Hindlimb muscle (tissue), 1 donor: ENCODE results near the gene PCBP2. TPM values are rescaled to one million over a fixed set of nuclear protein-coding genes. Genes with fewer than 3 reads are reported as not detected.

Experiments
- DNase-seq: peaks from one replicate; pipeline ENCODE4 v3.0.0-alpha.2; 2013
- polyA plus RNA-seq: library from polyadenylated mRNA; unstranded; fragments of 120-200 nt; gene quantifications from one replicate; pipeline ENCODE4 v1.2.1, GENCODE V29; 2013; ENCODE audit not compliant: insufficient read length

PCBP2 gene
- polyA plus RNA-seq, 1 donor, result 560 TPM

- peak; percentile 74 for DNase-seq
Measured at GRCh38 chr12:53495903-53496751, 44.2 kb downstream of the PCBP2 start.

GRCh38 chr12:53496752-53497032, 44.8 kb downstream of the PCBP2 start:
- no peak for DNase-seq

GRCh38 chr12:53497461-53497860, 45.6 kb downstream of the PCBP2 start:
- DNase-seq, result no peak

GRCh38 chr12:53498235-53498630, 46.3 kb downstream of the PCBP2 start:
- no peak for DNase-seq

GRCh38 chr12:53499266-53500141, 47.6 kb downstream of the PCBP2 start, which contains the start of gene MAP3K12:
MAP3K12 (minus strand) TSS chr12:53499458; CDS start chr12:53487391, 12,067 bp downstream.
- DNase-seq, result peak; percentile 79

DNA sequence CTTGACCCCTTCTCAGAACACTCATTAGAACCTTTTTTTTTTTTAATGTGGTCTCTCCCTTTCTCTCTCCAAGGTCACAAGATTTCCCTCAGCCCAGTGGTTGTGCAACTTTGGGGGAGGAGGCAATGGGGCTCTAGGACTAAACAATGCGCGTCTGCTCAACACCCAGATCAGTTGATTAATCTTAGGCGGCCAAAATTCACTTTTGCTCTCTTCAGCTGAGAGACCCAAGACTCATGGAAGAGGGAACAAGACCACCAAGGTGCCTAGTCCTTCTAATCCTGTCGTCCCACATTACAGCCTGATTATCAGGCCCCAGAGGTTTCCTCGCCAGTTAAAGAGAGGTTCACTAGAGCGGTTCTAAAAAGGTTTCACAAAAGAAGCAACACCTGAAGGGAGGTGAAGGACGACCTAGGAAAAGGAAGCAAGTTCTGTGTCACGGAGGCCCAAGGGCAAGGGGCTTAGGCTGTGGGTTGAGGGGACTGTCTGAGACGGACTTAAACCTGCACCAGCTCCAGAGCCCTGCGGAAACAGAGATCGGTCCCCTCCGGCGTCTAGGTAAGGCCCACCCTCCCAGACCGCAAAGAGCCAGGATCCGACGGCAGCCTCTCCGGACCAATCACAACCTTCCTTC, 48.4 kb downstream of the PCBP2 start:
- DNase-seq, result peak; percentile 43

GRCh38 chr12:53500776-53501614, 49.1 kb downstream of the PCBP2 start, which contains the start of gene TARBP2:
TARBP2 (plus strand) TSS chr12:53501283; CDS start chr12:53501409, 126 bp downstream.
- peak; percentile 99 for DNase-seq

DNA sequence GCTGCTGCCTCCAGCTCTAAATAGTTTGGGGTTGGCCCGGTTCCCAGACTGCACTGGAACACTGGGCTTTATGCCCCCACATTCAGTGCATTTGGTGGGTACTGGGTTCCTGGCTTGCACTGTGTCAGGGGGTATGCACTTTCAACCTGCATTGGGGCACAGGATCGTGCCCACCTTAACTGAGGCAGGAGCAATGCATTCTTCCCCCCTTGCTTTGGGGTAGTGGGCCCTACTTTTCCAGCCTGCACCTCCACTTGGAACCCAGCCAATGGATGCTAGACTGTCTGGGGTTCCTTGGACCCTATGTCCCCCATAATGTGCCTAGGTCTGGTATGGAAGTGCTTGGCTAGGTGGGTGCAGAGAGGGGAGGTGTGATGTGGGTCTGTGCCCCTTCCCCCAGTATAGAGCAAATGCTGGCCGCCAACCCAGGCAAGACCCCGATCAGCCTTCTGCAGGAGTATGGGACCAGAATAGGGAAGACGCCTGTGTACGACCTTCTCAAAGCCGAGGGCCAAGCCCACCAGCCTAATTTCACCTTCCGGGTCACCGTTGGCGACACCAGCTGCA, 49.8 kb downstream of the PCBP2 start:
- DNase-seq, result no peak

GRCh38 chr12:53502331-53502730, 50.4 kb downstream of the PCBP2 start:
- DNase-seq, result no peak

DNA sequence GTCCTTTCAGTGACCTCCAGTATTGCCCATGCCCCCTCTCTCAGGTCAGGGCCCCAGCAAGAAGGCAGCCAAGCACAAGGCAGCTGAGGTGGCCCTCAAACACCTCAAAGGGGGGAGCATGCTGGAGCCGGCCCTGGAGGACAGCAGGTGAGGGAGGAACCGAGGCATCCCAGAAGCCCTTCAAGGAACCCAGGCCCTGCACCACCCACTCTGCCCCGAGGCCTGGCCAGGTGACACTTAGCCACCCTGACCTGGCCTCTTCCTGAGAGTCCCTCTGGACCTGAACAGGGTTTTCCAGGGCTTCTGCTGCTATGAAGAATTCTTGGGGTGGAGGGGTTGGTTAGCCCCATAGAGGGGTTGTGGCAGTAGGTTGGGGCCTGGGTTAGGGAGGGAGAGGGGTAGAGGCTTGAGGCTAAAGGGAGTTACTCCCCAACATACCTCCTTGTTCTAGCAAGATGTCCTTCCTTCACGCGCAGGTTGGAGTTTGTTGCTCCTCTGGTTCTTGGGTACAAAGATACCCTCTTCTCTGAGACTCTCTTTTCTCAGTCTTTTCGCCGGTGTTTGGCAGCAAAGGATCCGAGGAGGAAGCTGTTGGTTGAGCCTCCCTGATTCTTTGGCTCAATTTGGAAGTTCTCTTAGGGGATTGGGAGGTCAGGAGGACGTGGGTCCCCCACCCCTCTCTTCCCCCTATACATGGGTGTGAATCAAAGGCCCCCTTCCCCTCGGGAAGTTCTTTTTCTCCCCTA, 51.3 kb downstream of the PCBP2 start:
- DNase-seq, result no peak

GRCh38 chr12:53504004-53504920, 52.4 kb downstream of the PCBP2 start:
- DNase-seq, result no peak

- DNase-seq, result no peak
Measured at GRCh38 chr12:53505086-53505485, 53.2 kb downstream of the PCBP2 start.

GRCh38 chr12:53505555-53506449, 53.9 kb downstream of the PCBP2 start:
- no peak for DNase-seq

GRCh38 chr12:53506450-53506785, 54.5 kb downstream of the PCBP2 start:
- DNase-seq, result no peak

DNA sequence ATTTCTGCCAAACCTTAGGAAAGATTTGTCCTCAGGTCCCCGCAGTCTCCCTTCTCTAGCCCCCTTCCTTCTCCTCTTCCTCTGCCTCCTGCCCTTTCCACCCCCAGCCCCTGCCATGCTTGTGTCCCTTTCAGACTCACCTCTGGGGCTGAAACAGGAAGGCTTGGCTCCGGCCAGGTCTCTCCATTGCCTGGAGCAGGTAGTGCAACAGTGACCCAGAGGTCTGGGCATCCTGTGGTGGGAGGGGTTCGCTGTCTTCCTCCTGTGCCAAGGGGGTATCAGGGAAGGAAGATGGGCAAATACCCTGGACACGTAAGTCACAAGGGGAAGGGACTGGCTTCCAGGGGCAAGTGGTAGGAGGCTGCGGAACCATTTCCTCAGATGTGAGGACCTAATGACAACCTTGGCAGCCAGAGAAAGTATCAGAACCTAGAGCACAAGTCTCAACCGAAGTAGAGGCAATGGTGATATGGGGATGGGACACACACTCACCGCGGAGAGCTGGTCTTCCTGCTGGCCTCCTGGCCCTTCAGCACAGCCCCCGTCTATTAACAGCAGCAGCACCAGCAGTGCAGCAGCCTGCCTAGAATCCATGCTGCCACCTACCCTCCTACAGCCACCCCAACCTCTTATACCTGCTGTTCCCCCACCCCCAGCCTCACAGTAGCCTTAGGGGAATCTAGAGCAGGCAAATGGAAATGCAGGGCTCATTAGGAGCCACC, 55.1 kb downstream of the PCBP2 start, which contains the start of gene NPFF:
TSS of gene NPFF (minus strand) at position 604 of the 722 bp plus-strand sequence. CDS start at position 594, 10 bp downstream.
- no peak for DNase-seq

DNA sequence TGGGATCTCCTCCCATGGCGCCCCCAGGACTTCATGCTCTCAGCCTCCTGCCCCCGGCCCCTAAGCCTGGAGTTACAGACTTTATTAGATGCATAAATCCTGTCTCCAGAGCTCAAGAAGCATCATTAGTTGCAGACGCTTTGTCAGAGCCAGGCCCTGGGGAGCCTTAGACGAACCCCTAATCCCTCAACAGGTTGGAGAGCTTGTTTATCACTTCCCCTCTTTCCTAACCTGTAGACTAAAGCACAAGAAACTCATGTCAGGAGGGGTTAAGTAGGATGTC, 55.6 kb downstream of the PCBP2 start:
- DNase-seq, result no peak

DNA sequence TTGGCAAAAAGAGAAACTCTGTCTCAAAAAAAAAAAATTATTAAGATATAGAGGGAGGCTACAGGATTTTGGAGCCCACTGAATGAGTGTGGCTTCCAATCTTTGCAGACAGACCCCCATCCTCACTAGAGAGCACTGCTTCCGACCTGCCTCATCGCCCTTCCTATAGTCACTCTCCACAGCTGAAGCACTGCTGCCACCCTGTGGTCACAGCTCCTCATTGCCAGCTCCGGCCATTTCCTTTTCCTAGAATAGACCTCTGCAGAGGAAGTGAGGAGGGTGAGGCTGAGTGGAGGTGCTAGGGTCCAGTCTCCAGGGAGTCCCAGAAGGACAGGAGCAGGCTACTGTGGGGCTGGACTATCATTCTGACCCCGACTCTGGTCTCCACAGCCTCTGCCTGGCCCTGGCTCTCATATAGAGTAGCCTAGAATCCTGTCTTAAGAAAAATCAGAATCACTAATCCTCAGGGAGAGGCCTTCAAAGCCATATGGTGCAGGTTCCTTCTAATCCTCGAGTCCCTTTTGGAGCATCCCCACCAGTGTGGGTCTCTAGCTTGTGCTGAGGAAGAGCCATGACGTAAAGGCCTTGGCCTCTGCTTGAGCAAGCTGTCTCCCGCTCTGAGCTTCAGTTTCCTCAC, 56.8 kb downstream of the PCBP2 start:
- peak; percentile 82 for DNase-seq
